Kidney epithelial cell (primary cell): Measurements from ENCODE around the gene SPR. TPM values are rescaled to one million over a fixed set of nuclear protein-coding genes. Genes with fewer than 3 reads are reported as not detected.
A peak's percentile ranks its signal among the peaks of the same experiment; 100 is the strongest.

Source experiments
- DNase-seq: peaks from one replicate; pipeline ENCODE4 v3.0.0-alpha.2; 2010; ENCODE audit warnings: low read depth
- H3K27me3 ChIP-seq: 2 replicates; pipeline ENCODE4 v1.6.0; 2011; ENCODE audit warnings: low read length; ENCODE audit not compliant: control insufficient read depth, insufficient read depth
- H3K36me3 ChIP-seq: 2 replicates; pipeline ENCODE4 v1.5.1; 2011; ENCODE audit warnings: low read length; ENCODE audit not compliant: control insufficient read depth, insufficient read depth
- H3K4me3 ChIP-seq: 2 replicates; pipeline ENCODE4 v1.5.1; 2011; ENCODE audit warnings: low read depth, mild to moderate bottlenecking, control low read depth, low read length
- total RNA-seq: library from RNA; depleted of rRNA; stranded (reverse); fragments of >200 nt; gene quantifications from 2 replicates; pipeline ENCODE4 v1.2.3, GENCODE V29; 2015
- TF ChIP-seq, protein P1 (sequence below): IDR thresholded peaks from 2 replicates; pipeline ENCODE4 v1.5.1; 2011; ENCODE audit warnings: mild to moderate bottlenecking, moderate library complexity, low read length, control low read depth, inconsistent platforms; ENCODE audit not compliant: insufficient read depth, poor library complexity, severe bottlenecking

The SPR gene
- total RNA-seq, 1 donor from 2014 or later: 15.0 TPM

GRCh38 chr2:72908741-72909140 is 21.5 kb downstream of the SPR start:
- H3K27me3 ChIP-seq: peaks cover 10% of the 10 kb centered on the region
- no peak overlapping the region for H3K4me3 ChIP-seq
- no peak for DNase-seq
- no peaks in the 10 kb centered on the region for H3K36me3 ChIP-seq
- TF ChIP-seq, protein P1, sequence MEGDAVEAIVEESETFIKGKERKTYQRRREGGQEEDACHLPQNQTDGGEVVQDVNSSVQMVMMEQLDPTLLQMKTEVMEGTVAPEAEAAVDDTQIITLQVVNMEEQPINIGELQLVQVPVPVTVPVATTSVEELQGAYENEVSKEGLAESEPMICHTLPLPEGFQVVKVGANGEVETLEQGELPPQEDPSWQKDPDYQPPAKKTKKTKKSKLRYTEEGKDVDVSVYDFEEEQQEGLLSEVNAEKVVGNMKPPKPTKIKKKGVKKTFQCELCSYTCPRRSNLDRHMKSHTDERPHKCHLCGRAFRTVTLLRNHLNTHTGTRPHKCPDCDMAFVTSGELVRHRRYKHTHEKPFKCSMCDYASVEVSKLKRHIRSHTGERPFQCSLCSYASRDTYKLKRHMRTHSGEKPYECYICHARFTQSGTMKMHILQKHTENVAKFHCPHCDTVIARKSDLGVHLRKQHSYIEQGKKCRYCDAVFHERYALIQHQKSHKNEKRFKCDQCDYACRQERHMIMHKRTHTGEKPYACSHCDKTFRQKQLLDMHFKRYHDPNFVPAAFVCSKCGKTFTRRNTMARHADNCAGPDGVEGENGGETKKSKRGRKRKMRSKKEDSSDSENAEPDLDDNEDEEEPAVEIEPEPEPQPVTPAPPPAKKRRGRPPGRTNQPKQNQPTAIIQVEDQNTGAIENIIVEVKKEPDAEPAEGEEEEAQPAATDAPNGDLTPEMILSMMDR: no peak

- Histone ChIP-seq H3K27me3 (peaks cover 35% of the 10 kb centered on the region), H3K36me3 (no peaks in the 10 kb centered on the region), H3K4me3 (no peak overlapping the region)
- DNase-seq: no peak
- TF ChIP-seq, protein P1: no peak
Measured at GRCh38 chr2:72911256-72911655, 24.0 kb downstream of the SPR start.

GRCh38 chr2:72913486-72914205 is 26.4 kb downstream of the SPR start:
- TF ChIP-seq, protein P1: peak; percentile 25
- Histone ChIP-seq H3K27me3 (peaks cover 56% of the 10 kb centered on the region), H3K36me3 (no peaks in the 10 kb centered on the region), H3K4me3 (no peak overlapping the region)
- DNase-seq: no peak

GRCh38 chr2:72914206-72914559 is 27.0 kb downstream of the SPR start:
- H3K36me3 ChIP-seq: no peaks in the 10 kb centered on the region
- TF ChIP-seq, protein P1: no peak
- no peak overlapping the region for H3K4me3 ChIP-seq
- DNase-seq: no peak
- peaks cover 61% of the 10 kb centered on the region for H3K27me3 ChIP-seq

- H3K27me3 ChIP-seq: peaks cover 65% of the 10 kb centered on the region
- no peaks in the 10 kb centered on the region for H3K36me3 ChIP-seq
- TF ChIP-seq, protein P1: no peak
- H3K4me3 ChIP-seq: no peak overlapping the region
- DNase-seq: no peak
Measured at GRCh38 chr2:72914589-72915319, 27.5 kb downstream of the SPR start.
